Measurements from ENCODE around the gene DTX3. TPM values are rescaled to one million over a fixed set of nuclear protein-coding genes. Genes with fewer than 3 reads are reported as not detected.

DTX3 gene
- total RNA-seq, 1 donor from 2014 or later = 29.9 TPM

DNA sequence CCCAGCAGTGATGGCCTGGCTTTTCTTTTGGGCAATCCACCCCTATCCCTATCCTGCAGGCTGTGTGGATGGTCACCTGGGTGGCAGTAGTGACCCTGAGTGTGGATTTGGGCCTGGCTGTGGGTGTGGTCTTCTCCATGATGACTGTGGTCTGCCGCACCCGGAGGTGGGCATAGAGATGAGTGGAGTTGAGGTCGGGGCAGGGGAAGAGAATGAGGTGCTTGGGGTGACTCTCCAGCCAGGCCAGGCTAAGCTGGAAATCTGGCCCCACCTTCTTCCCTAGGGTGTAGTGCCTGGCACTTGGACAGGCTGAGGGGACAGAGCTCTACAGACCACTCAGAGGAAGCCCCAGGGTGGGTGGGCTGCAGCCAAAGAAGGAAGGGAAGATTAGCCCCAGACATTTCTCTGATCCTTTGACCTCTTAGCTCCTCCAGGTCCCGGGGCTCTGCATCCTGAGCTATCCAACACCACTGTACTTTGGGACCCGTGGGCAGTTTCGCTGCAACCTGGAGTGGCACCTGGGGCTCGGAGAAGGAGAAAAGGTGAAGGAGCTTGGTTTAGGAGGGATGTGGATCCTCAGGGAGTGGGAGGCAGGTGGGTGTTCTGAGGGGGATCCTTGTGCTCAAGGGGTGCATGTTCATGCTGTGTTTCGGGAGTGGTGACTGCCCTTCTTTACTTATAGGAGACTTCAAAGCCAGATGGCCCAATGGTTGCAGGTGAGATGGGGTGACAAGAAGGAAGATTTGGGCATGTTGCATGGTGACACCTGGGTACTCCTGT is 20.0 kb downstream of the DTX3 start:
- H3K27me3 Mint-ChIP-seq (ENCODE audit: unreplicated experiment) = peaks cover 53% of the 10 kb centered on the region
- DNase-seq (ENCODE audit: extremely low spot score, unreplicated experiment) = no peak
- peaks cover 17% of the 10 kb centered on the region for H3K4me1 Mint-ChIP-seq (ENCODE audit: unreplicated experiment)
- no peak overlapping the region for H3K27ac Mint-ChIP-seq (ENCODE audit: unreplicated experiment)
- TF ChIP-seq CTCF (IDR thresholded peaks at IDR 0.05) = no peak
- peaks cover 2% of the 10 kb centered on the region for H3K36me3 Mint-ChIP-seq (ENCODE audit: unreplicated experiment)
- H3K9me3 Mint-ChIP-seq (ENCODE audit: unreplicated experiment) = no peaks in the 10 kb centered on the region
- no peak overlapping the region for H3K4me3 Mint-ChIP-seq (ENCODE audit: unreplicated experiment)

GRCh38 chr12:57625261-57626032 is 20.8 kb downstream of the DTX3 start:
- Mint-ChIP-seq H3K9me3 (ENCODE audit: unreplicated experiment) (no peaks in the 10 kb centered on the region), H3K4me3 (ENCODE audit: unreplicated experiment) (no peak overlapping the region), H3K36me3 (ENCODE audit: unreplicated experiment) (peaks cover 2% of the 10 kb centered on the region), H3K27ac (ENCODE audit: unreplicated experiment) (no peak overlapping the region), H3K4me1 (ENCODE audit: unreplicated experiment) (peaks cover 17% of the 10 kb centered on the region), H3K27me3 (ENCODE audit: unreplicated experiment) (peaks cover 47% of the 10 kb centered on the region)
- no peak for TF ChIP-seq CTCF (IDR thresholded peaks at IDR 0.05)
- DNase-seq (ENCODE audit: extremely low spot score, unreplicated experiment) = no peak

DNA sequence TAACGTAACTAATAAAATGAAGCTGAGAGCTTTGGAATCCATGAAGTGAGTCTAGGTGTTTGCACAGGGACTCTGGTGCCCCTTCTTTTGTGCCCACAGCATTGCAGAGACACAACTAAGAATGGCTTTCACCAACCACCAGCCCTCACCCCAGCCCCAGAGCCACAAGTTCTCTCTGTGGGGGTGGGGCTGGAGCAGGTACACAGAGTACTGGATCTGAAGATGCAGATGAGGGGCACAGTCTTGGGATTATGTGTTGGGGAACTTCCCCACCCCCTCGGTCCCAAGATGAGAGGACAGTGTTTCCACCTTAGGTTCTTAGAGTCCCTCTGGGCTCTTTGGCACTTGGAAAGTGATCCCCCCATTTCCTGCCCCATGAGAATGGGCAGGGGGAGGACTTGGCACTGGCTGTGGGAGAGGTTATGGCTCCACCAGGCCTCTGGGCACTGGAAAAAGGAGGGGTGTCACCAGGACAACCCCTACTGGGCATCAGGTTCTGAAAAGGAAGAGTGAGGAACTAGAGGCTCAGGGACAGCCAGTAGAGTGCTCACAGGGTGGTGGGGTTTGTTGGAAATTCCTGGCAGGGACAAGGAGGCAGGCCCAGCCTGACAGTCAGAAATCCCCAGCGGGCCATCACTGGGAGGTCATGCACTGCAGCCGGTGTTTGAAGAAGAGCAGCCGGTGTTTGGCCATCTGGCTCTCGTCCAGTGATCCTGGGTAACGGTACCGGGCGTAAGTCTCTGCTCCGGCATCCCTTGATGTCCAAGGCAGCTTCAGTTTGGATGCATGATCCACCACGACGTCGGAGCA is 21.7 kb downstream of the DTX3 start:
- TF ChIP-seq CTCF (IDR thresholded peaks at IDR 0.05) = no peak
- no peaks in the 10 kb centered on the region for H3K9me3 Mint-ChIP-seq (ENCODE audit: unreplicated experiment)
- H3K4me3 Mint-ChIP-seq (ENCODE audit: unreplicated experiment) = no peak overlapping the region
- peaks cover 9% of the 10 kb centered on the region for H3K4me1 Mint-ChIP-seq (ENCODE audit: unreplicated experiment)
- peaks cover 38% of the 10 kb centered on the region for H3K27me3 Mint-ChIP-seq (ENCODE audit: unreplicated experiment)
- H3K27ac Mint-ChIP-seq (ENCODE audit: unreplicated experiment) = no peak overlapping the region
- peaks cover 2% of the 10 kb centered on the region for H3K36me3 Mint-ChIP-seq (ENCODE audit: unreplicated experiment)
- no peak for DNase-seq (ENCODE audit: extremely low spot score, unreplicated experiment)

GRCh38 chr12:57626921-57627445 is 22.4 kb downstream of the DTX3 start:
- Mint-ChIP-seq H3K9me3 (ENCODE audit: unreplicated experiment) (no peaks in the 10 kb centered on the region), H3K4me3 (ENCODE audit: unreplicated experiment) (no peak overlapping the region), H3K27me3 (ENCODE audit: unreplicated experiment) (peaks cover 31% of the 10 kb centered on the region), H3K27ac (ENCODE audit: unreplicated experiment) (no peak overlapping the region), H3K36me3 (ENCODE audit: unreplicated experiment) (peaks cover 2% of the 10 kb centered on the region), H3K4me1 (ENCODE audit: unreplicated experiment) (peaks cover 3% of the 10 kb centered on the region)
- DNase-seq (ENCODE audit: extremely low spot score, unreplicated experiment) = no peak
- TF ChIP-seq CTCF (IDR thresholded peaks at IDR 0.05) = no peak
